ENCODE results near the gene ZNF335. TPM values are rescaled to one million over a fixed set of nuclear protein-coding genes. Genes with fewer than 3 reads are reported as not detected.
A peak's percentile ranks its signal among the peaks of the same experiment; 100 is the strongest.

The ZNF335 gene
- total and polyA plus RNA-seq, 2 experiments from 2014 or later = 12.6 to 14.9 TPM

DNA sequence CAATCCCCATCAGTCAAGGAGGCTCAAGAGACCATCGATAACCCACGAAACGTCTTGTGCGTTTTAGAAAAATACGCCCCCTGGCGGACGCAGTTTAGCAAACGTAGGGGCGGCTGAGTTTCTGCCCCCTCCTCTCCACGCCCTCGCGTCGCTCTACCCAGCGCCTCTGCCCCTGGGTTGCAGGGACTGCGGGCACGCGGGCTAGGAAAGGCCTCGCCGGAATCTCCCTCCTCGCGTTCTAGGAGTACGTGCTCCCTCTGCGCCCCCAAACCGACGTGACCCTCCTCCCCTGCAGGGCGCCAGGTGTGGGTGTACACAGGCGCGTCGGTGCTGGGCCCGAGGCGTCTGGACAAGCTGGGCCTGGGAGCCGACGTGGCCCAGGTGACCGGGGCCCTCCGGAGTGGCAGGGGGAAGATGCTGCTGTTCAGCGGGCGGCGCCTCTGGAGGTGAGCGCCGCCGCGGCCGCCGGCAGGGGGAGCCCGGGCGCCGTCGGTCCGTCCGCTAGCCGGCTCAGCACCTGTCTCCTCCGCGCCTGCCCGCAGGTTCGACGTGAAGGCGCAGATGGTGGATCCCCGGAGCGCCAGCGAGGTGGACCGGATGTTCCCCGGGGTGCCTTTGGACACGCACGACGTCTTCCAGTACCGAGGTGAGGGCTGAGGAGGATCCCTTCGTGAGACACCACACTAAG, 42.0 kb upstream of the ZNF335 start:
- Histone ChIP-seq H3K4me2 (peak overlapping the region; percentile 83), H3K27ac (no peak overlapping the region), H4K20me1 (ENCODE audit: insufficient read depth, poor library complexity, severe bottlenecking) (no peaks in the 10 kb centered on the region), H3K79me2 (no peaks in the 10 kb centered on the region), H2AFZ (peak overlapping the region; percentile 60), H3K4me1 (ENCODE audit: insufficient read depth) (peaks cover 6% of the 10 kb centered on the region), H3K9me2 (replicated peaks; ENCODE audit: insufficient read depth) (no peaks in the 10 kb centered on the region), H3K9me3 (ENCODE audit: low read depth) (no peaks in the 10 kb centered on the region), H3K4me3 (peak overlapping the region; percentile 10), H3K36me3 (replicated peaks; ENCODE audit: insufficient read depth, low read depth) (no peaks in the 10 kb centered on the region), H3K27me3 (peaks cover 18% of the 10 kb centered on the region)
- DNase-seq (ENCODE audit: low spot score) = peak; percentile 84
- no peak for TF ChIP-seq EZH2 (IDR thresholded peaks at IDR 0.05; ENCODE audit: borderline replicate concordance)
- TF ChIP-seq, protein P1, sequence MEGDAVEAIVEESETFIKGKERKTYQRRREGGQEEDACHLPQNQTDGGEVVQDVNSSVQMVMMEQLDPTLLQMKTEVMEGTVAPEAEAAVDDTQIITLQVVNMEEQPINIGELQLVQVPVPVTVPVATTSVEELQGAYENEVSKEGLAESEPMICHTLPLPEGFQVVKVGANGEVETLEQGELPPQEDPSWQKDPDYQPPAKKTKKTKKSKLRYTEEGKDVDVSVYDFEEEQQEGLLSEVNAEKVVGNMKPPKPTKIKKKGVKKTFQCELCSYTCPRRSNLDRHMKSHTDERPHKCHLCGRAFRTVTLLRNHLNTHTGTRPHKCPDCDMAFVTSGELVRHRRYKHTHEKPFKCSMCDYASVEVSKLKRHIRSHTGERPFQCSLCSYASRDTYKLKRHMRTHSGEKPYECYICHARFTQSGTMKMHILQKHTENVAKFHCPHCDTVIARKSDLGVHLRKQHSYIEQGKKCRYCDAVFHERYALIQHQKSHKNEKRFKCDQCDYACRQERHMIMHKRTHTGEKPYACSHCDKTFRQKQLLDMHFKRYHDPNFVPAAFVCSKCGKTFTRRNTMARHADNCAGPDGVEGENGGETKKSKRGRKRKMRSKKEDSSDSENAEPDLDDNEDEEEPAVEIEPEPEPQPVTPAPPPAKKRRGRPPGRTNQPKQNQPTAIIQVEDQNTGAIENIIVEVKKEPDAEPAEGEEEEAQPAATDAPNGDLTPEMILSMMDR (IDR thresholded peaks at IDR 0.05; ENCODE audit: poor library complexity) = peak; percentile 58
- WGBS (ENCODE audit: low lambda C conversion rate, missing lambda C conversion rate) = 2% methylated on average over 63 of the region's 67 CpGs

DNA sequence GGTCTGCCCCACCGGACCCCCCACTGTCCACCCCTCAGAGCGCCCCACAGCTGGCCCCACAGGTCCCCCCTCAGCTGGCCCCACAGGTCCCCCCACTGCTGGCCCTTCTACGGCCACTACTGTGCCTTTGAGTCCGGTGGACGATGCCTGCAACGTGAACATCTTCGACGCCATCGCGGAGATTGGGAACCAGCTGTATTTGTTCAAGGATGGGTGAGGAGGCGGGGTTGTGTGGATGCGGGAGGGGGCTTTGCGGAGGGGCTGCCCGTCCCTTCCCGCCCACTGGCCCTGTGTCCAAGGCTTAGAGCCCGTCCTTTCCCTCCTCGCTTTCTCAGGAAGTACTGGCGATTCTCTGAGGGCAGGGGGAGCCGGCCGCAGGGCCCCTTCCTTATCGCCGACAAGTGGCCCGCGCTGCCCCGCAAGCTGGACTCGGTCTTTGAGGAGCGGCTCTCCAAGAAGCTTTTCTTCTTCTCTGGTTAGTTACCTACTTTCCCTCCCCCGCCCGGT, 41.4 kb upstream of the ZNF335 start:
- Histone ChIP-seq H3K36me3 (replicated peaks; ENCODE audit: insufficient read depth, low read depth) (no peaks in the 10 kb centered on the region), H3K27me3 (peaks cover 16% of the 10 kb centered on the region), H2AFZ (no peak overlapping the region), H3K4me1 (ENCODE audit: insufficient read depth) (peaks cover 6% of the 10 kb centered on the region), H3K9me3 (ENCODE audit: low read depth) (no peaks in the 10 kb centered on the region), H4K20me1 (ENCODE audit: insufficient read depth, poor library complexity, severe bottlenecking) (no peaks in the 10 kb centered on the region), H3K27ac (no peak overlapping the region), H3K4me2 (peak overlapping the region; percentile 83), H3K9me2 (replicated peaks; ENCODE audit: insufficient read depth) (no peaks in the 10 kb centered on the region), H3K79me2 (no peaks in the 10 kb centered on the region), H3K4me3 (no peak overlapping the region)
- 39% methylated on average over 26 of the region's 29 CpGs for WGBS (ENCODE audit: low lambda C conversion rate, missing lambda C conversion rate)
- no peak for DNase-seq (ENCODE audit: low spot score)
- TF ChIP-seq EZH2phosphoT487 (IDR thresholded peaks at IDR 0.05; ENCODE audit: low read depth, severe bottlenecking, unreplicated experiment) (no peak), EZH2 (IDR thresholded peaks at IDR 0.05; ENCODE audit: borderline replicate concordance) (no peak)
- TF ChIP-seq, protein P1 (IDR thresholded peaks at IDR 0.05; ENCODE audit: poor library complexity) = no peak

DNA sequence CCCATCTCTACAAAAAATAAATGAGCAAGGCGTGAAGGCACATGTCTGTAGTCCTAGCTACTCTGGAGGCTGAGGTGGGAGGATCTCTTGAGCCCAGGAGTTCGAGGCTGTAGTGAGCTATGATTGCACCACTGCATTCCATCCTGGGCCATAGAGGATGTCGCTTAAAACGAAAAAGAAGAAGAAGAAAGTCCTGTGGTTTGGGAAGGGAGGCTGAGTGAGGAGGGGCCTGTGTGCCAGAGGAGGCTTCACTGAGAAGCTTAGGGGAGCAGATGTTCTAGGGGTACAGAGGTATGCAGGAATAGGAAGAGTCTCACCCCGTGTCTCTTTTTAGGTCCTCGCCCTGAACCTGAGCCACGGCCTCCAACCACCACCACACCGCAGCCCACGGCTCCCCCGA, 40.9 kb upstream of the ZNF335 start:
- WGBS (ENCODE audit: low lambda C conversion rate, missing lambda C conversion rate) = 90% methylated on average over 8 of the region's 10 CpGs
- Histone ChIP-seq H3K4me2 (no peak overlapping the region), H3K27me3 (peaks cover 16% of the 10 kb centered on the region)

More for the DNA sequence above, 40.9 kb upstream of the ZNF335 start:
- DNase-seq (ENCODE audit: low spot score) = no peak
- Histone ChIP-seq H3K36me3 (replicated peaks; ENCODE audit: insufficient read depth, low read depth) (no peaks in the 10 kb centered on the region), H2AFZ (no peak overlapping the region), H3K9me3 (ENCODE audit: low read depth) (no peaks in the 10 kb centered on the region), H3K9me2 (replicated peaks; ENCODE audit: insufficient read depth) (no peaks in the 10 kb centered on the region), H4K20me1 (ENCODE audit: insufficient read depth, poor library complexity, severe bottlenecking) (no peaks in the 10 kb centered on the region), H3K79me2 (no peaks in the 10 kb centered on the region), H3K4me1 (ENCODE audit: insufficient read depth) (peaks cover 6% of the 10 kb centered on the region), H3K4me3 (no peak overlapping the region), H3K27ac (no peak overlapping the region)
- TF ChIP-seq EZH2 (IDR thresholded peaks at IDR 0.05; ENCODE audit: borderline replicate concordance) (no peak), EZH2phosphoT487 (IDR thresholded peaks at IDR 0.05; ENCODE audit: low read depth, severe bottlenecking, unreplicated experiment) (no peak)
- TF ChIP-seq, protein P1 (IDR thresholded peaks at IDR 0.05; ENCODE audit: poor library complexity) = no peak
